Vagina (tissue), 2 donors: ENCODE measurements around the gene NRXN3.

ENCODE experiments used
- CTCF ChIP-seq, 3 experiments: fragments of 450-650 bp in 2 of 3; fragments of 200-600 bp in 1 of 3; sonication (generic) in 1 of 3; IDR thresholded peaks; one replicate each; pipeline ENCODE4 v1.5.1; 2017 to 2019; ENCODE audit warnings: antibody characterized with exemption in 3 of 3, mild to moderate bottlenecking in 2 of 3, moderate library complexity in 2 of 3
- POLR2A ChIP-seq, 2 donors: fragments of 450-650 bp; IDR thresholded peaks; one replicate each; pipeline ENCODE4 v1.6.1; 2017; ENCODE audit warnings: antibody characterized with exemption in 2 of 2, mild to moderate bottlenecking in 2 of 2, moderate library complexity in 2 of 2
- POLR2AphosphoS5 ChIP-seq, 2 donors: sonication (generic); formaldehyde crosslinking; IDR thresholded peaks; one replicate each; pipeline ENCODE4 v1.9.0; 2017; ENCODE audit warnings: antibody characterized with exemption in 2 of 2, mild to moderate bottlenecking in 2 of 2, low read depth in 1 of 2; ENCODE audit not compliant: insufficient read depth in 1 of 2

GRCh38 chr14:78933166-78933565, 763.0 kb downstream of the NRXN3 start:
- TF ChIP-seq POLR2AphosphoS5 (IDR thresholded peaks at IDR 0.05; ENCODE audit: insufficient read depth in 1 of 2, low read depth in 1 of 2) (no peak), CTCF (IDR thresholded peaks at IDR 0.05) (no peak), POLR2A (IDR thresholded peaks at IDR 0.05) (no peak)
